GM10248 (cell line): ENCODE results near the gene GLP2R.

Experiments
- CTCF ChIA-PET: fragments of 300-600 bp; sonication (Branson Sonifier 250); formaldehyde crosslinking; extraction: SDS; loops from one replicate; lab custom pipeline; 2021; ENCODE audit warnings: antibody characterized with exemption; lab: Yijun Ruan, JAX
- POLR2A ChIA-PET: fragments of 350-650 bp; sonication (Branson Sonifier 250); formaldehyde crosslinking; extraction: SDS; loops from one replicate; lab custom pipeline; 2020; ENCODE audit warnings: antibody characterized with exemption; lab: Yijun Ruan, JAX
- DNase-seq: peaks from one replicate; pipeline ENCODE4 v3.0.0; 2012; ENCODE audit errors: extremely low spot score
- CTCF ChIP-seq: IDR thresholded peaks from 2 replicates; pipeline ENCODE4 v1.5.1; 2012; ENCODE audit warnings: mild to moderate bottlenecking, low read depth; ENCODE audit errors: extremely low read depth, missing control alignments, control extremely low read depth

GLP2R gene

GRCh38 chr17:9905078-9905415 is 79.3 kb downstream of the GLP2R start, which contains the start of gene RCVRN:
Gene RCVRN (minus strand): TSS chr17:9905271. CDS start chr17:9905180, 91 bp downstream.
- CTCF ChIA-PET: interaction anchor here (1.0 to 1.2 kb wide), 4 partner anchors 15 to 710 kb away, joined by 3 read pairs; no protein-coding TSS in a partner anchor
- POLR2A ChIA-PET: no interaction called here
- no peak for TF ChIP-seq CTCF
- DNase-seq: no peak

- POLR2A ChIA-PET: no interaction called here
- peak; percentile 55 for TF ChIP-seq CTCF
- CTCF ChIA-PET: interaction anchor here (1.1 kb wide), 2 partner anchors 19 to 23 kb away, joined by 3 read pairs; no protein-coding TSS in a partner anchor
- peak; percentile 76 for DNase-seq
Observed at GRCh38 chr17:9905902-9906301, 80.2 kb downstream of the GLP2R start.

- ChIA-PET CTCF (interaction anchor here (0.7 kb wide), 1 partner anchor 17 kb away, joined by 3 read pairs; no protein-coding TSS in a partner anchor), POLR2A (no interaction called here)
- DNase-seq: no peak
- no peak for TF ChIP-seq CTCF
Observed at GRCh38 chr17:9906616-9907015, 80.9 kb downstream of the GLP2R start.

- DNase-seq: no peak
- TF ChIP-seq CTCF: no peak
- CTCF ChIA-PET: interaction anchor here (0.7 kb wide), 1 partner anchor 17 kb away, joined by 3 read pairs; no protein-coding TSS in a partner anchor
- POLR2A ChIA-PET: no interaction called here
Observed at GRCh38 chr17:9907131-9907530, 81.4 kb downstream of the GLP2R start.

- CTCF ChIA-PET: interaction anchor here (1.0 to 1.4 kb wide), 4 partner anchors 9 to 709 kb away, joined by 3 to 5 read pairs (median 4); no protein-coding TSS in a partner anchor
- POLR2A ChIA-PET: no interaction called here
- DNase-seq: no peak
- TF ChIP-seq CTCF: no peak
Observed at GRCh38 chr17:9907883-9908648, 82.3 kb downstream of the GLP2R start.

GRCh38 chr17:9908649-9909042 is 82.9 kb downstream of the GLP2R start:
- no peak for TF ChIP-seq CTCF
- no peak for DNase-seq
- ChIA-PET POLR2A (no interaction called here), CTCF (interaction anchor here (1.0 to 1.4 kb wide), 4 partner anchors 9 to 709 kb away, joined by 3 to 5 read pairs (median 4); no protein-coding TSS in a partner anchor)
